PC-3 (cell line): ENCODE data around the gene RERG. TPM values are rescaled to one million over a fixed set of nuclear protein-coding genes. Genes with fewer than 3 reads are reported as not detected.

Source experiments
- ATAC-seq: fragments of 200-7000 bp; cut with Tn5 transposase; 2 replicates; pipeline ENCODE4 v1.9.1; 2020; ENCODE audit warnings: mild to moderate bottlenecking, moderate library complexity
- BruUV-seq: library from RNA; stranded (reverse); fragments of 400-500 nt; replicated peaks from 2 replicates; lab custom pipeline; 2021; lab: Mats Ljungman, UMichigan
- CTCF ChIA-PET: fragments of 300-600 bp; sonication (Branson Sonifier 250); formaldehyde crosslinking; loops from one replicate; lab custom pipeline; 2022; ENCODE audit warnings: antibody characterized with exemption; lab: Charles Lee
- POLR2A ChIA-PET: fragments of 300-600 bp; sonication (Branson Sonifier 250); formaldehyde crosslinking; loops from one replicate; lab custom pipeline; 2022; ENCODE audit warnings: antibody characterized with exemption; ENCODE audit not compliant: unreplicated experiment; lab: Charles Lee
- DNase-seq: peaks from one replicate; pipeline ENCODE4 v3.0.0-alpha.2; 2015
- H2AFZ ChIP-seq: fragments of 300-600 bp; sonication (generic); 2 replicates; pipeline ENCODE4 v1.6.0; 2016; ENCODE audit warnings: antibody characterized with exemption, low read length
- H3F3A ChIP-seq: fragments of 300-600 bp; sonication (generic); one replicate; pipeline ENCODE4 v1.6.0; 2017; ENCODE audit warnings: antibody characterized with exemption, low read length, control low read depth, mild to moderate bottlenecking; ENCODE audit not compliant: unreplicated experiment
- H3K27ac ChIP-seq: fragments of 300-600 bp; sonication (generic); 2 replicates; pipeline ENCODE4 v1.5.1; 2016; ENCODE audit warnings: mild to moderate bottlenecking, low read length
- H3K27me3 ChIP-seq: fragments of 300-600 bp; sonication (generic); 2 replicates; pipeline ENCODE4 v1.6.1; 2016; ENCODE audit warnings: low read length, mixed read lengths
- H3K36me3 ChIP-seq: fragments of 300-600 bp; sonication (generic); 2 replicates; pipeline ENCODE4 v1.6.1; 2016; ENCODE audit warnings: low read depth, mixed run types, low read length, mixed read lengths
- H3K4me1 ChIP-seq: fragments of 300-600 bp; sonication (generic); 2 replicates; pipeline ENCODE4 v1.5.1; 2016; ENCODE audit warnings: low read length; ENCODE audit not compliant: insufficient read depth
- H3K4me2 ChIP-seq: fragments of 300-600 bp; sonication (generic); 2 replicates; pipeline ENCODE4 v1.6.0; 2016; ENCODE audit warnings: low read length
- H3K4me3 ChIP-seq: fragments of 300-600 bp; sonication (generic); 2 replicates; pipeline ENCODE4 v1.5.1; 2016; ENCODE audit warnings: mild to moderate bottlenecking, low read length, mixed read lengths
- H3K79me2 ChIP-seq: fragments of 300-600 bp; sonication (generic); 2 replicates; pipeline ENCODE4 v1.6.1; 2017; ENCODE audit warnings: low read length, mixed read lengths
- H3K9ac ChIP-seq: fragments of 300-600 bp; sonication (generic); 2 replicates; pipeline ENCODE4 v1.6.0; 2016; ENCODE audit warnings: mild to moderate bottlenecking, low read length
- H3K9me2 ChIP-seq: fragments of 300-600 bp; sonication (generic); replicated peaks from 2 replicates; pipeline ENCODE4 v1.6.1; 2016; ENCODE audit warnings: mixed run types, low read length, mixed read lengths
- H3K9me3 ChIP-seq: fragments of 300-600 bp; sonication (generic); 2 replicates; pipeline ENCODE4 v1.6.1; 2016; ENCODE audit warnings: low read length, mixed read lengths
- H4K20me1 ChIP-seq: fragments of 300-600 bp; sonication (generic); 2 replicates; pipeline ENCODE4 v1.6.1; 2016; ENCODE audit warnings: low read length, mixed read lengths
- EZH2 ChIP-seq: fragments of 300-600 bp; sonication (generic); IDR thresholded peaks from one replicate; pipeline ENCODE4 v1.6.1; 2017; ENCODE audit warnings: antibody characterized with exemption, mild to moderate bottlenecking, low read length; ENCODE audit not compliant: unreplicated experiment
- EZH2phosphoT487 ChIP-seq: fragments of 300-600 bp; sonication (generic); IDR thresholded peaks from 2 replicates; pipeline ENCODE4 v1.6.1; 2018; ENCODE audit warnings: mild to moderate bottlenecking, antibody characterized with exemption, low read length, borderline replicate concordance
- intact Hi-C: fragments of 100-400 bp; cut with micrococcal nuclease; formaldehyde crosslinking; loops from 2 replicates; pipeline ENCODE4 v1.9.0; 2023
- total RNA-seq: library from RNA; depleted of rRNA; stranded (reverse); fragments of >200 nt; gene quantifications from 2 replicates; pipeline ENCODE4 v1.2.3, GENCODE V29; 2014
- TF ChIP-seq, protein P1 (sequence below): fragments of 300-600 bp; sonication (generic); conservative IDR thresholded peaks from 2 replicates; pipeline ENCODE4 v1.5.1; 2017; ENCODE audit warnings: antibody characterized with exemption, low read depth, mild to moderate bottlenecking, low read length

The RERG gene
- total RNA-seq, 1 experiment from 2014 or later, result not detected

DNA sequence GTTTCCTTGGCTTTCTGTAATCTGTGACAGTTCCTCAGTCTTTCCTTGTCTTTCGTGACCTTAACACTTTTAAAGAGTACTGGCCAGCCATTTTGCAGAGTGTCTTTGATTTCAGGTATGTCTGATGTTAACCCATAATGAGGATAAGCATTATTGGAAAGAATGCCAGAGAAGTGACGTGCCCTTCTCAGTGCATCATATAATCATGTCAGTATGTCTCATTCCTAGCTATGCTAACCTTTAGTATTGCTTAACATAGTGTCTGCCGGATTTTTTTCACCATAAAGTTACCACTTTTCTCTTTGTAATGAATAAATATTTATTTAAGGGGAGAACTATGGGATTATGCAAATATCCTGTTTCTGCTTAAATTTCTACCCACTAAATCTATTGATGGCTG lies 28.5 kb downstream of the RERG start:
- Histone ChIP-seq H3K79me2 (no peaks in the 10 kb centered on the region), H2AFZ (no peak overlapping the region), H3F3A (no peaks in the 10 kb centered on the region), H3K4me1 (no peaks in the 10 kb centered on the region), H4K20me1 (no peaks in the 10 kb centered on the region), H3K27ac (no peak overlapping the region), H3K4me2 (no peak overlapping the region), H3K4me3 (no peak overlapping the region), H3K27me3 (0 out of 2 replicates have a peak, but pooled peaks cover 5% of the 10 kb centered on the region), H3K9me2 (no peaks in the 10 kb centered on the region), H3K9ac (no peak overlapping the region), H3K36me3 (no peaks in the 10 kb centered on the region), H3K9me3 (no peaks in the 10 kb centered on the region)
- BruUV-seq, result no TSS peak
- ATAC-seq, result no peak
- intact Hi-C loops, result no loop called here
- POLR2A ChIA-PET, result no interaction called here
- DNase-seq, result no peak
- TF ChIP-seq EZH2phosphoT487, result no peak
- TF ChIP-seq EZH2, result no peak
- TF ChIP-seq, protein P1, sequence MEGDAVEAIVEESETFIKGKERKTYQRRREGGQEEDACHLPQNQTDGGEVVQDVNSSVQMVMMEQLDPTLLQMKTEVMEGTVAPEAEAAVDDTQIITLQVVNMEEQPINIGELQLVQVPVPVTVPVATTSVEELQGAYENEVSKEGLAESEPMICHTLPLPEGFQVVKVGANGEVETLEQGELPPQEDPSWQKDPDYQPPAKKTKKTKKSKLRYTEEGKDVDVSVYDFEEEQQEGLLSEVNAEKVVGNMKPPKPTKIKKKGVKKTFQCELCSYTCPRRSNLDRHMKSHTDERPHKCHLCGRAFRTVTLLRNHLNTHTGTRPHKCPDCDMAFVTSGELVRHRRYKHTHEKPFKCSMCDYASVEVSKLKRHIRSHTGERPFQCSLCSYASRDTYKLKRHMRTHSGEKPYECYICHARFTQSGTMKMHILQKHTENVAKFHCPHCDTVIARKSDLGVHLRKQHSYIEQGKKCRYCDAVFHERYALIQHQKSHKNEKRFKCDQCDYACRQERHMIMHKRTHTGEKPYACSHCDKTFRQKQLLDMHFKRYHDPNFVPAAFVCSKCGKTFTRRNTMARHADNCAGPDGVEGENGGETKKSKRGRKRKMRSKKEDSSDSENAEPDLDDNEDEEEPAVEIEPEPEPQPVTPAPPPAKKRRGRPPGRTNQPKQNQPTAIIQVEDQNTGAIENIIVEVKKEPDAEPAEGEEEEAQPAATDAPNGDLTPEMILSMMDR, result no peak
- CTCF ChIA-PET, result no interaction called here

DNA sequence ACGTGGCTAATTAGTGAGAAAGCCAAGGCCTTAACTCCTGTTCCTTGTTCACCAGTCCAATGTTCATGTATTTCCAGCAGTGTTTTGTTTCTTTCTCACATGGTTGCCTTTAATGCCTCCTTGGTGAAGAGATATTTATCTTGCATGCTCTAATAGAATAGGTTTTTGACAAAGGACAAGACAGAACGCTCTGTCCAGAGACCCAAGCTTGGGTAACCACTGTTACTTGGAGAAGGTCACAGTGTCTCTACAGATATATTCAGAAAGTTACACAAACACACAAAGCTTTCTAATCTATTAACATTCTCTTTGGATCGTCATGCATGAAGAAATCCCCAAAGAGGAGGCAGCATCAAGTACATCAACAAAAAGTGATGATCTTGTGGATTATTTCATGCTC lies 33.1 kb downstream of the RERG start:
- ATAC-seq, result no peak
- DNase-seq, result no peak
- ChIA-PET POLR2A (no interaction called here), CTCF (no interaction called here)
- Histone ChIP-seq H2AFZ (no peak overlapping the region), H4K20me1 (no peaks in the 10 kb centered on the region), H3K27me3 (peaks cover 6% of the 10 kb centered on the region), H3K9me2 (no peaks in the 10 kb centered on the region), H3K4me3 (no peak overlapping the region), H3K9ac (no peak overlapping the region), H3K36me3 (no peaks in the 10 kb centered on the region), H3K4me1 (no peaks in the 10 kb centered on the region), H3F3A (no peaks in the 10 kb centered on the region), H3K79me2 (no peaks in the 10 kb centered on the region), H3K4me2 (no peak overlapping the region), H3K9me3 (no peaks in the 10 kb centered on the region), H3K27ac (no peak overlapping the region)
- TF ChIP-seq EZH2phosphoT487 (no peak), EZH2 (no peak)
- TF ChIP-seq, protein P1, result no peak
- intact Hi-C loops, result no loop called here
- no TSS peak for BruUV-seq

DNA sequence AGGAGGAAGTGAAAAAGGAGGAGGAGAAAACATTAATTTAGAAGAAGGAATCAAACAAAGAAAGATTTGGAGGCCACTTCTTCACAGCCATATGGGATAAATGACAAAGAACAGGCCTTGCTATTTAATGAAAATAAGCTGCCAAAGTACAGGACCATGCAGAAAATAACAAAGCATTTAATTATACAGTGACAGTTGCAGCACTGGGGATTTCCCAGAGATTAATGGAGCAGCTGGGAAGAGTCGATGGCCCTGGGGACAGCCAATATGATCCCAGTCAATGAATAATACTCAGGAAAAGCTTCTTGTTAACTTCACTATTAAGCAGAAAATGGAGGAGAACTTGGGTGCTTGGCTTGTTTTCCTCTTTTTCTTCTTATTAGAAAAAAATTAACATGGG lies 34.6 kb downstream of the RERG start:
- H3K4me3 ChIP-seq, result no peak overlapping the region
- no peak for DNase-seq
- no peak for TF ChIP-seq EZH2
- TF ChIP-seq EZH2phosphoT487, result no peak
- TF ChIP-seq, protein P1, result no peak
- H3K9ac ChIP-seq, result no peak overlapping the region
- ATAC-seq, result no peak
- intact Hi-C loops, result no loop called here
- no peaks in the 10 kb centered on the region for H3K36me3 ChIP-seq
- no peak overlapping the region for H3K4me2 ChIP-seq
- no peaks in the 10 kb centered on the region for H3K79me2 ChIP-seq
- no peaks in the 10 kb centered on the region for H3K4me1 ChIP-seq
- no peaks in the 10 kb centered on the region for H3K9me3 ChIP-seq
- no peaks in the 10 kb centered on the region for H3K9me2 ChIP-seq
- CTCF ChIA-PET, result no interaction called here
- H3F3A ChIP-seq, result no peaks in the 10 kb centered on the region
- H3K27ac ChIP-seq, result no peak overlapping the region
- H2AFZ ChIP-seq, result no peak overlapping the region
- peaks cover 6% of the 10 kb centered on the region for H3K27me3 ChIP-seq
- H4K20me1 ChIP-seq, result no peaks in the 10 kb centered on the region
- POLR2A ChIA-PET, result no interaction called here
- no TSS peak for BruUV-seq
